ENCODE results near the gene MACROD2.
"Not testable (repeated sequence)": the region's sequence is repeated elsewhere in the genome, so short reads cannot be mapped to it uniquely, and the experiment has no call there.

- TF ChIP-seq ZNF274 (IDR thresholded peaks at IDR 0.05; ENCODE audit: low read depth, low read length); YY1 (IDR thresholded peaks at IDR 0.05; ENCODE audit: insufficient read depth, insufficient read length): not testable (repeated sequence)
Measured at GRCh38 chr20:16012934-16013333, 2017.6 kb downstream of the MACROD2 start.
